GM12878 (cell line): ENCODE results near the gene SEMA4G. TPM values are rescaled to one million over a fixed set of nuclear protein-coding genes. Genes with fewer than 3 reads are reported as not detected.
A peak's percentile ranks its signal among the peaks of the same experiment; 100 is the strongest.

Experiments
- ATAC-seq: fragments of 200-7000 bp; cut with Tn5 transposase; 3 replicates; pipeline ENCODE4 v1.9.1; 2020; ENCODE audit warnings: mild to moderate bottlenecking, moderate library complexity
- BruUV-seq: library from RNA; stranded (reverse); fragments of 400-500 nt; replicated peaks from 2 replicates; lab custom pipeline; 2021; lab: Mats Ljungman, UMichigan
- CTCF ChIA-PET: fragments of 300-600 bp; sonication (Branson Sonifier 250); formaldehyde crosslinking; extraction: SDS; loops from one replicate; lab custom pipeline; 2021; ENCODE audit warnings: inconsistent platforms; lab: Yijun Ruan, JAX
- POLR2A ChIA-PET: fragments of 350-600 bp; formaldehyde crosslinking; extraction: SDS; loops from one replicate; lab custom pipeline; 2021; ENCODE audit warnings: inconsistent platforms; lab: Charles Lee
- RAD21 ChIA-PET: fragments of 300-600 bp; sonication (Branson Sonifier 250); formaldehyde crosslinking; loops from one replicate; lab custom pipeline; 2023; ENCODE audit warnings: antibody characterized with exemption; ENCODE audit not compliant: unreplicated experiment; lab: Charles Lee
- SMC1A ChIA-PET: fragments of 300-600 bp; sonication (Branson Sonifier 250); formaldehyde crosslinking; loops from one replicate; lab custom pipeline; 2023; ENCODE audit not compliant: unreplicated experiment, uncharacterized antibody; lab: Charles Lee
- DNase-seq: peaks from one replicate; pipeline ENCODE4 v3.0.0-alpha.2; 2011; ENCODE audit warnings: low read depth, low spot score
- FAIRE-seq: peaks from 3 replicates; lab custom pipeline; 2011; peaks lifted over from hg19 to GRCh38; lab: Jason Lieb, UNC
- H2AFZ ChIP-seq: 2 replicates; pipeline ENCODE4 v1.6.0; 2011; ENCODE audit warnings: low read depth, low read length, control low read depth; ENCODE audit not compliant: control insufficient read depth
- H3K27ac ChIP-seq: 2 replicates; pipeline ENCODE4 v1.5.1; 2011; ENCODE audit warnings: control low read depth; ENCODE audit not compliant: control insufficient read depth, insufficient read depth
- H3K27me3 ChIP-seq, 2 experiments: replicated peaks in 1 of 2; 2 replicates each; pipeline versions ENCODE4 v1.6.0 to v1.6.1; 2011; ENCODE audit warnings: low read length in 1 of 2; ENCODE audit not compliant: control insufficient read depth in 2 of 2, insufficient read depth in 2 of 2
- H3K36me3 ChIP-seq, 2 experiments: 2 replicates each; pipeline ENCODE4 v1.5.1; 2011; ENCODE audit warnings: low read length in 1 of 2; ENCODE audit not compliant: control insufficient read depth in 2 of 2, insufficient read depth in 2 of 2
- H3K4me1 ChIP-seq: 2 replicates; pipeline ENCODE4 v1.6.1; 2011; ENCODE audit warnings: mild to moderate bottlenecking, low read length, moderate library complexity, mixed read lengths; ENCODE audit not compliant: control insufficient read depth, insufficient read depth
- H3K4me2 ChIP-seq: 2 replicates; pipeline ENCODE4 v1.6.0; 2011; ENCODE audit warnings: control low read depth; ENCODE audit not compliant: control insufficient read depth, insufficient read depth
- H3K4me3 ChIP-seq: fragments of 200-600 bp; sonication (generic); 2 replicates; pipeline ENCODE4 v1.5.1; 2016
- H3K79me2 ChIP-seq: 2 replicates; pipeline ENCODE4 v1.6.0; 2011; ENCODE audit warnings: low read length; ENCODE audit not compliant: control insufficient read depth, insufficient read depth
- H3K9ac ChIP-seq: 2 replicates; pipeline ENCODE4 v1.8.0; 2011; ENCODE audit warnings: low read length, control low read depth, mixed read lengths; ENCODE audit not compliant: control insufficient read depth, insufficient read depth
- H3K9me3 ChIP-seq: replicated peaks from 3 replicates; pipeline ENCODE4 v1.5.1; 2011; ENCODE audit warnings: mild to moderate bottlenecking, low read length; ENCODE audit not compliant: control insufficient read depth, insufficient read depth
- H4K20me1 ChIP-seq: 2 replicates; pipeline ENCODE4 v1.6.0; 2011; ENCODE audit not compliant: control insufficient read depth, insufficient read depth
- ATF7 ChIP-seq: fragments of 450-650 bp; IDR thresholded peaks from 2 replicates; pipeline ENCODE4 v1.6.1; 2016; ENCODE audit warnings: low read depth, mild to moderate bottlenecking
- CTCF ChIP-seq, 3 experiments: IDR thresholded peaks in 2 of 3; conservative IDR thresholded peaks in 1 of 3; 2 replicates each; pipeline ENCODE4 v1.5.1; 2011; ENCODE audit warnings: low read depth in 3 of 3, low read length in 3 of 3, mild to moderate bottlenecking in 3 of 3, control low read depth in 2 of 3, moderate library complexity in 2 of 3, inconsistent platforms in 1 of 3, mixed read lengths in 1 of 3; ENCODE audit not compliant: control insufficient read depth in 2 of 3, insufficient read depth in 1 of 3; ENCODE audit errors: extremely low read depth in 1 of 3
- E2F8 ChIP-seq: fragments of 450-650 bp; IDR thresholded peaks from 2 replicates; pipeline ENCODE4 v1.6.1; 2018; ENCODE audit warnings: mild to moderate bottlenecking, low read depth, moderate library complexity; ENCODE audit not compliant: partially characterized antibody
- MYB ChIP-seq: fragments of 150-350 bp; IDR thresholded peaks from 2 replicates; pipeline ENCODE4 v1.6.1; 2014; ENCODE audit warnings: mild to moderate bottlenecking, low read depth, low read length, borderline replicate concordance
- MYC ChIP-seq: IDR thresholded peaks from 2 replicates; pipeline ENCODE4 v1.6.1; 2011; ENCODE audit warnings: mild to moderate bottlenecking, low read length, moderate library complexity, inconsistent platforms; ENCODE audit not compliant: insufficient read depth, insufficient replicate concordance, insufficient read length, severe bottlenecking
- SIN3A ChIP-seq: IDR thresholded peaks from 2 replicates; pipeline ENCODE4 v1.6.1; 2012; ENCODE audit warnings: low read depth, low read length, improper control_type of control experiment
- WRNIP1 ChIP-seq: IDR thresholded peaks from 2 replicates; pipeline ENCODE4 v1.6.1; 2011; ENCODE audit warnings: low read depth, low read length, improper control_type of control experiment, borderline replicate concordance
- ZNF687 ChIP-seq: fragments of 450-650 bp; IDR thresholded peaks from 2 replicates; pipeline ENCODE4 v1.6.1; 2017; ENCODE audit warnings: mild to moderate bottlenecking, moderate library complexity
- WGBS: methylation state at CpG from one replicate; pipeline ENCODE4 v1.1.6; 2016; ENCODE audit warnings: low lambda C conversion rate; ENCODE audit not compliant: insufficient replicate concordance, insufficient coverage; ENCODE audit errors: missing lambda C conversion rate; 5-methylcytosine and 5-hydroxymethylcytosine counted together
- in situ Hi-C: fragments of 300-500 bp; cut with MboI; formaldehyde crosslinking; loops from 9 replicates; pipeline ENCODE4 v1.14.3; 2018; ENCODE audit warnings: mixed read lengths
- intact Hi-C: fragments of 100-400 bp; cut with micrococcal nuclease; formaldehyde crosslinking; loops from one replicate; pipeline ENCODE4 v1.14.2; 2022; ENCODE audit not compliant: unreplicated experiment
- polyA plus RNA-seq, 11 experiments: library from polyadenylated mRNA; depleted of rRNA in 4 of 11; unstranded in 6 of 11; stranded (reverse) in 5 of 11; fragments of >200 nt; fragmentation: Nextera tagmentation in 4 of 11; fragmentation: Illumina TruSeq in 1 of 11; extraction: Ambion mirVana in 4 of 11; extraction: Trizol in 1 of 11; gene quantifications; 1 replicate in 1 of 11; 2 replicates in 10 of 11; pipeline versions ENCODE4 v1.2.1 to v1.2.3, GENCODE V29; 2011 to 2016; ENCODE audit warnings: inconsistent platforms in 2 of 11, missing spikeins in 2 of 11, low read depth in 1 of 11
- total RNA-seq, 4 experiments: library from RNA; depleted of rRNA in 3 of 4; stranded (reverse); fragments of >200 nt in 3 of 4; fragmentation: Illumina TruSeq in 1 of 4; extraction: Trizol in 1 of 4; gene quantifications; 2 replicates each; pipeline versions ENCODE4 v1.2.1 to v1.2.3, GENCODE V29; 2013 to 2021

Gene SEMA4G
- total and polyA plus RNA-seq, 10 of the 15 experiments (the other 5 are each of a cell fraction or from before 2014, with no cell fraction given): 0.09 to 2.3 (median 0.44) TPM; not detected in 4

GRCh38 chr10:100989088-100989487 is 19.8 kb downstream of the SEMA4G start (continued):
- TF ChIP-seq E2F8 (no peak), MYB (no peak), ATF7 (no peak), WRNIP1 (no peak), MYC (no peak)
- TF ChIP-seq, all 136 proteins: peak for 0

GRCh38 chr10:100993986-100994708 is 24.8 kb downstream of the SEMA4G start:
- no peak overlapping the region for H3K27ac ChIP-seq
- H3K4me2 ChIP-seq: no peak overlapping the region
- CTCF ChIA-PET: interaction anchor here (0.9 to 5.4 kb wide), 2 partner anchors 18 to 21 kb away, joined by 3 to 28 read pairs; no protein-coding TSS in a partner anchor
- H3K27me3 ChIP-seq: no peaks in the 10 kb centered on the region
- in situ Hi-C loops: no loop called here
- SMC1A ChIA-PET: no interaction called here
- no peak overlapping the region for H2AFZ ChIP-seq
- no peaks in the 10 kb centered on the region for H3K9me3 ChIP-seq
- no peak overlapping the region for H3K9ac ChIP-seq
- TSS peak; percentile 44 for BruUV-seq
- H3K36me3 ChIP-seq: peaks cover 14% of the 10 kb centered on the region in 2 experiments
- H3K79me2 ChIP-seq: peaks cover 12% of the 10 kb centered on the region
- WGBS: 70% methylated on average over 10 of the region's 10 CpGs
- intact Hi-C loops: no loop called here
- FAIRE-seq: no peak
- RAD21 ChIA-PET: interaction anchor here (0.5 kb wide), 1 partner anchor 20 kb away, joined by 3 read pairs; no protein-coding TSS in a partner anchor
- no peak overlapping the region for H3K4me3 ChIP-seq
- TF ChIP-seq ZNF687 (no peak), CTCF (IDR thresholded peaks at IDR 0.05 in 2 of 3, conservative IDR thresholded peaks at IDR 0.05 in 1 of 3; ENCODE audit: control insufficient read depth in 2 of 3, extremely low read depth in 1 of 3, insufficient read depth in 1 of 3, low read depth in 3 of 3, low read length in 3 of 3) (peak; percentile 28 to 45 (median 32); a peak in 5 of 6 replicates), SIN3A (no peak)
- TF ChIP-seq, all 136 proteins: peak for 1
- peaks cover 13% of the 10 kb centered on the region for H3K4me1 ChIP-seq
- POLR2A ChIA-PET: interaction anchor here (0.5 kb wide), 1 partner anchor 1270 kb away, joined by 3 read pairs; no protein-coding TSS in a partner anchor
- no peak for DNase-seq
- H4K20me1 ChIP-seq: no peaks in the 10 kb centered on the region
- ATAC-seq: no peak
